GM23338 (cell line): ENCODE measurements around the gene BICD2. TPM values are rescaled to one million over a fixed set of nuclear protein-coding genes. Genes with fewer than 3 reads are reported as not detected.

Experiments
- ATAC-seq: fragments of 200-7000 bp; cut with Tn5 transposase; 3 replicates; pipeline ENCODE4 v1.9.1; 2020
- DNase-seq: peaks from one replicate; pipeline ENCODE4 v3.0.0-alpha.2; 2015; ENCODE audit warnings: low spot score
- H2AFZ ChIP-seq: fragments of 200-600 bp; sonication (generic); 2 replicates; pipeline ENCODE4 v1.8.0; 2016; ENCODE audit warnings: antibody characterized with exemption, mild to moderate bottlenecking, moderate library complexity
- H3F3A ChIP-seq: fragments of 200-600 bp; sonication (generic); replicated peaks from 2 replicates; pipeline ENCODE4 v1.8.0; 2017; ENCODE audit warnings: antibody characterized with exemption, mixed run types, low read depth
- H3K27ac ChIP-seq: fragments of 200-600 bp; sonication (generic); 2 replicates; pipeline ENCODE4 v1.6.1; 2016; ENCODE audit warnings: low read depth
- H3K27me3 ChIP-seq: fragments of 200-600 bp; sonication (generic); 2 replicates; pipeline ENCODE4 v1.8.0; 2016; ENCODE audit warnings: mild to moderate bottlenecking, mixed run types, moderate library complexity; ENCODE audit not compliant: insufficient read depth
- H3K36me3 ChIP-seq: fragments of 200-600 bp; sonication (generic); 2 replicates; pipeline ENCODE4 v1.8.0; 2016; ENCODE audit warnings: mild to moderate bottlenecking; ENCODE audit not compliant: insufficient read depth
- H3K4me1 ChIP-seq: fragments of 200-600 bp; sonication (generic); 2 replicates; pipeline ENCODE4 v1.8.0; 2016; ENCODE audit warnings: mild to moderate bottlenecking, moderate library complexity; ENCODE audit not compliant: insufficient read depth
- H3K4me2 ChIP-seq: fragments of 200-600 bp; sonication (generic); 2 replicates; pipeline ENCODE4 v1.7.1; 2017; ENCODE audit warnings: mixed run types
- H3K4me3 ChIP-seq: fragments of 200-600 bp; sonication (generic); 2 replicates; pipeline ENCODE4 v1.6.1; 2016; ENCODE audit warnings: mixed run types
- H3K79me2 ChIP-seq: fragments of 200-600 bp; sonication (generic); replicated peaks from 2 replicates; pipeline ENCODE4 v1.8.0; 2017; ENCODE audit warnings: mild to moderate bottlenecking; ENCODE audit not compliant: insufficient read depth
- H3K9me2 ChIP-seq: fragments of 200-600 bp; sonication (generic); 2 replicates; pipeline ENCODE4 v1.8.0; 2017; ENCODE audit not compliant: insufficient read depth
- H4K20me1 ChIP-seq: fragments of 200-600 bp; sonication (generic); replicated peaks from 2 replicates; pipeline ENCODE4 v1.8.0; 2017; ENCODE audit warnings: mild to moderate bottlenecking; ENCODE audit not compliant: insufficient read depth
- H3K27ac Mint-ChIP-seq: 2 replicates; pipeline ENCODE4 v1.8.0; 2020; ENCODE audit warnings: inconsistent platforms, mild to moderate bottlenecking, moderate library complexity, mixed read lengths
- H3K27me3 Mint-ChIP-seq: 3 replicates; pipeline ENCODE4 v1.8.0; 2022; ENCODE audit warnings: low read depth, mild to moderate bottlenecking, moderate library complexity, mixed read lengths, inconsistent platforms; ENCODE audit not compliant: insufficient read depth, poor library complexity
- H3K36me3 Mint-ChIP-seq: 3 replicates; pipeline ENCODE4 v1.8.0; 2021; ENCODE audit warnings: low read depth, mild to moderate bottlenecking, inconsistent platforms, moderate library complexity, mixed read lengths
- H3K4me1 Mint-ChIP-seq: 3 replicates; pipeline ENCODE4 v1.8.0; 2020; ENCODE audit warnings: mild to moderate bottlenecking, inconsistent platforms, mixed read lengths
- H3K4me3 Mint-ChIP-seq: 3 replicates; pipeline ENCODE4 v1.8.0; 2021; ENCODE audit warnings: moderate library complexity, mild to moderate bottlenecking, inconsistent platforms, mixed read lengths
- H3K9me3 Mint-ChIP-seq: 3 replicates; pipeline ENCODE4 v1.8.0; 2020; ENCODE audit warnings: moderate library complexity, mild to moderate bottlenecking, inconsistent platforms, mixed read lengths
- CREB1 ChIP-seq: fragments of 250-450 bp; sonication (Bioruptor Pico); IDR thresholded peaks from 2 replicates; pipeline ENCODE4 v1.5.0; 2020; ENCODE audit warnings: low read depth, mild to moderate bottlenecking, moderate library complexity
- CTCF ChIP-seq, 2 experiments: fragments of 200-600 bp in 1 of 2; sonication (generic) in 1 of 2; conservative IDR thresholded peaks; 2 replicates each; pipeline versions ENCODE4 v1.5.1 to v1.6.1; 2016 to 2017; ENCODE audit warnings: antibody characterized with exemption in 2 of 2, low read depth in 2 of 2, mild to moderate bottlenecking in 2 of 2, moderate library complexity in 1 of 2
- ETS1 ChIP-seq: IDR thresholded peaks from 2 replicates; pipeline ENCODE4 v1.6.1; 2016; ENCODE audit warnings: antibody characterized with exemption
- EZH2 ChIP-seq: fragments of 200-600 bp; sonication (generic); IDR thresholded peaks from one replicate; pipeline ENCODE4 v1.8.0; 2017; ENCODE audit warnings: antibody characterized with exemption, mild to moderate bottlenecking, low read depth; ENCODE audit not compliant: unreplicated experiment
- EZH2phosphoT487 ChIP-seq: fragments of 200-600 bp; sonication (generic); IDR thresholded peaks from one replicate; pipeline ENCODE4 v1.8.1; 2018; ENCODE audit warnings: antibody characterized with exemption; ENCODE audit not compliant: unreplicated experiment
- JUNB ChIP-seq: IDR thresholded peaks from one replicate; pipeline ENCODE4 v1.6.1; 2016; ENCODE audit warnings: antibody characterized with exemption; ENCODE audit not compliant: unreplicated experiment
- NANOG ChIP-seq: IDR thresholded peaks from 2 replicates; pipeline ENCODE4 v1.6.1; 2016; ENCODE audit warnings: antibody characterized with exemption, borderline replicate concordance
- POLR2AphosphoS5 ChIP-seq: IDR thresholded peaks from 2 replicates; pipeline ENCODE4 v1.6.1; 2016; ENCODE audit warnings: antibody characterized with exemption, low read depth
- REST ChIP-seq: IDR thresholded peaks from one replicate; pipeline ENCODE4 v1.6.1; 2018; ENCODE audit warnings: antibody characterized with exemption; ENCODE audit not compliant: unreplicated experiment
- STAT1 ChIP-seq: IDR thresholded peaks from one replicate; pipeline ENCODE4 v1.6.1; 2016; ENCODE audit warnings: antibody characterized with exemption; ENCODE audit not compliant: unreplicated experiment
- ZNF114 ChIP-seq: fragments of 250-450 bp; sonication (Bioruptor Pico); IDR thresholded peaks from 2 replicates; pipeline ENCODE4 v1.5.0; 2020; ENCODE audit warnings: mild to moderate bottlenecking, moderate library complexity
- ZNF331 ChIP-seq: fragments of 250-450 bp; sonication (Bioruptor Pico); IDR thresholded peaks from 2 replicates; pipeline ENCODE4 v1.5.0; 2020; ENCODE audit warnings: low read depth, mild to moderate bottlenecking, moderate library complexity
- polyA plus RNA-seq: library from polyadenylated mRNA; unstranded; fragments of >200 nt; fragmentation: Nextera tagmentation; extraction: Ambion mirVana; gene quantifications from 2 replicates; pipeline ENCODE4 v1.2.1, GENCODE V29; 2016
- total RNA-seq: library from RNA; depleted of rRNA; stranded (reverse); fragments of >200 nt; shearing (Covaris generic); gene quantifications from 2 replicates; pipeline ENCODE4 v1.2.3, GENCODE V29; 2014
- TF ChIP-seq, protein P1 (sequence below): fragments of 250-450 bp; sonication (Bioruptor Pico); IDR thresholded peaks from 2 replicates; pipeline ENCODE4 v1.5.0; 2020; ENCODE audit warnings: mild to moderate bottlenecking, moderate library complexity

BICD2 gene
- total and polyA plus RNA-seq, 2 experiments from 2014 or later, result 8.7 to 34.3 TPM

DNA sequence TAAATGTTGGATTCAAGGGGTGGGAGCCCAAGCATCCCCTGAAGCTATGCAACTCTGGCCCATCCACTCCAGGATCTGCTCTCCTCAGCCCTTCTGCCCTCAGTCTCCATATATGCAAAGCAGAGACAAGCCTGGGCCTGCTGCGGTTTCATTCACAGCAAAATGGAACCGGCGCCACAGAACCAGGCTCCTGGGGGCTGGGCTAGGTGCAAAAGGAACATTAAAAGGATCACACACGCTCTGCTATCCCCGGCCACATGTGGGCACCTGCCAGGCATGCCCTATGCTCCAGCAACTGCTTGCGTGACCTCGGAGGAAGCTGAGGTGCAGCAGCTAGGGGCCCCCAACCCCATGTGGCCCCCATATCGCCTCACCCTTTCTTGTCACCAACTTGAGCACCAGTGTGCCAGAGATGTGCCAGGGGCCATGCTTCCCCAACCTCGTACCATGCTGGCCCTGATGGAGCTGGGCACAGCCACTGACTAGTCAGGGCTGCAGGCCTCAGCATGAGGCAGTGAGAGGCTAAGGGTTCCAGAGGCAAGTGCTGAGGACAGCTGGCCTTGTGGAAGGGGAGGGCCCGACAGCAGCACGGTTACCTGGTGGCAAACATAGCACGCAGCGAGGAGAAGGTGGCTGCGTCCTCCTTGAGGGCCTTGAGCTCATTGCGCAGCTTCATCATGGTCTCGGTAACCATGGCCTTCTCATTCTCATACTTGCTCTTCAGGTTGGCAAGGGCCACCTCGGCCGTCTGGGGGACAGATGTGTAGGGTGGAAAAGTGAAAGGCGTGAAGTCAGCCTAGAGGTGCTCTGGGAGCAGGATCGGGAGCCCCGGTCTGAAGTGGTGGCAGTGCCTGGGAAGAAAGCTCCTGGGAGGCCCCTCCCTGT, 47.2 kb downstream of the BICD2 start:
- peaks cover 22% of the 10 kb centered on the region for H3K36me3 ChIP-seq
- H3K27me3 Mint-ChIP-seq, result peaks cover 8% of the 10 kb centered on the region
- no peak for ATAC-seq
- no peak overlapping the region for H3K4me3 Mint-ChIP-seq
- no peaks in the 10 kb centered on the region for H3K9me3 Mint-ChIP-seq
- H3K4me3 ChIP-seq, result no peak overlapping the region
- TF ChIP-seq CREB1 (CRISPR knock-in tag) (no peak), POLR2AphosphoS5 (no peak), ZNF114 (CRISPR knock-in tag) (no peak), EZH2 (no peak), JUNB (no peak), CTCF (conservative IDR thresholded peaks at IDR 0.05; ENCODE audit: low read depth in 2 of 2) (no peak), STAT1 (no peak), NANOG (no peak), ETS1 (no peak), ZNF331 (CRISPR knock-in tag) (no peak), REST (no peak), EZH2phosphoT487 (no peak)
- TF ChIP-seq, protein P1, sequence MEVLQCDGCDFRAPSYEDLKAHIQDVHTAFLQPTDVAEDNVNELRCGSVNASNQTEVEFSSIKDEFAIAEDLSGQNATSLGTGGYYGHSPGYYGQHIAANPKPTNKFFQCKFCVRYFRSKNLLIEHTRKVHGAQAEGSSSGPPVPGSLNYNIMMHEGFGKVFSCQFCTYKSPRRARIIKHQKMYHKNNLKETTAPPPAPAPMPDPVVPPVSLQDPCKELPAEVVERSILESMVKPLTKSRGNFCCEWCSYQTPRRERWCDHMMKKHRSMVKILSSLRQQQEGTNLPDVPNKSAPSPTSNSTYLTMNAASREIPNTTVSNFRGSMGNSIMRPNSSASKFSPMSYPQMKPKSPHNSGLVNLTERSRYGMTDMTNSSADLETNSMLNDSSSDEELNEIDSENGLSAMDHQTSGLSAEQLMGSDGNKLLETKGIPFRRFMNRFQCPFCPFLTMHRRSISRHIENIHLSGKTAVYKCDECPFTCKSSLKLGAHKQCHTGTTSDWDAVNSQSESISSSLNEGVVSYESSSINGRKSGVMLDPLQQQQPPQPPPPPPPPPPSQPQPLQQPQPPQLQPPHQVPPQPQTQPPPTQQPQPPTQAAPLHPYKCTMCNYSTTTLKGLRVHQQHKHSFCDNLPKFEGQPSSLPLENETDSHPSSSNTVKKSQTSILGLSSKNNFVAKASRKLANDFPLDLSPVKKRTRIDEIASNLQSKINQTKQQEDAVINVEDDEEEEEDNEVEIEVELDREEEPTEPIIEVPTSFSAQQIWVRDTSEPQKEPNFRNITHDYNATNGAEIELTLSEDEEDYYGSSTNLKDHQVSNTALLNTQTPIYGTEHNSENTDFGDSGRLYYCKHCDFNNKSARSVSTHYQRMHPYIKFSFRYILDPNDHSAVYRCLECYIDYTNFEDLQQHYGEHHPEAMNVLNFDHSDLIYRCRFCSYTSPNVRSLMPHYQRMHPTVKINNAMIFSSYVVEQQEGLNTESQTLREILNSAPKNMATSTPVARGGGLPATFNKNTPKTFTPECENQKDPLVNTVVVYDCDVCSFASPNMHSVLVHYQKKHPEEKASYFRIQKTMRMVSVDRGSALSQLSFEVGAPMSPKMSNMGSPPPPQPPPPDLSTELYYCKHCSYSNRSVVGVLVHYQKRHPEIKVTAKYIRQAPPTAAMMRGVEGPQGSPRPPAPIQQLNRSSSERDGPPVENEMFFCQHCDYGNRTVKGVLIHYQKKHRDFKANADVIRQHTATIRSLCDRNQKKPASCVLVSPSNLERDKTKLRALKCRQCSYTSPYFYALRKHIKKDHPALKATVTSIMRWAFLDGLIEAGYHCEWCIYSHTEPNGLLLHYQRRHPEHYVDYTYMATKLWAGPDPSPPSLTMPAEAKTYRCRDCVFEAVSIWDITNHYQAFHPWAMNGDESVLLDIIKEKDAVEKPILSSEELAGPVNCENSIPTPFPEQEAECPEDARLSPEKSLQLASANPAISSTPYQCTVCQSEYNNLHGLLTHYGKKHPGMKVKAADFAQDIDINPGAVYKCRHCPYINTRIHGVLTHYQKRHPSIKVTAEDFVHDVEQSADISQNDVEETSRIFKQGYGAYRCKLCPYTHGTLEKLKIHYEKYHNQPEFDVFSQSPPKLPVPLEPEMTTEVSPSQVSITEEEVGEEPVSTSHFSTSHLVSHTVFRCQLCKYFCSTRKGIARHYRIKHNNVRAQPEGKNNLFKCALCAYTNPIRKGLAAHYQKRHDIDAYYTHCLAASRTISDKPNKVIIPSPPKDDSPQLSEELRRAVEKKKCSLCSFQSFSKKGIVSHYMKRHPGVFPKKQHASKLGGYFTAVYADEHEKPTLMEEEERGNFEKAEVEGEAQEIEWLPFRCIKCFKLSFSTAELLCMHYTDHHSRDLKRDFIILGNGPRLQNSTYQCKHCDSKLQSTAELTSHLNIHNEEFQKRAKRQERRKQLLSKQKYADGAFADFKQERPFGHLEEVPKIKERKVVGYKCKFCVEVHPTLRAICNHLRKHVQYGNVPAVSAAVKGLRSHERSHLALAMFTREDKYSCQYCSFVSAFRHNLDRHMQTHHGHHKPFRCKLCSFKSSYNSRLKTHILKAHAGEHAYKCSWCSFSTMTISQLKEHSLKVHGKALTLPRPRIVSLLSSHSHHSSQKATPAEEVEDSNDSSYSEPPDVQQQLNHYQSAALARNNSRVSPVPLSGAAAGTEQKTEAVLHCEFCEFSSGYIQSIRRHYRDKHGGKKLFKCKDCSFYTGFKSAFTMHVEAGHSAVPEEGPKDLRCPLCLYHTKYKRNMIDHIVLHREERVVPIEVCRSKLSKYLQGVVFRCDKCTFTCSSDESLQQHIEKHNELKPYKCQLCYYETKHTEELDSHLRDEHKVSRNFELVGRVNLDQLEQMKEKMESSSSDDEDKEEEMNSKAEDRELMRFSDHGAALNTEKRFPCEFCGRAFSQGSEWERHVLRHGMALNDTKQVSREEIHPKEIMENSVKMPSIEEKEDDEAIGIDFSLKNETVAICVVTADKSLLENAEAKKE, result no peak
- H3K4me2 ChIP-seq, result no peak overlapping the region
- no peaks in the 10 kb centered on the region; the same call in 2 of the 3 replicates for H3K4me1 Mint-ChIP-seq
- no peak overlapping the region for H2AFZ ChIP-seq
- H3K9me2 ChIP-seq, result no peaks in the 10 kb centered on the region
- H3K4me1 ChIP-seq, result no peaks in the 10 kb centered on the region
- no peaks in the 10 kb centered on the region for H3K27me3 ChIP-seq
- peaks cover 67% of the 10 kb centered on the region for H3K36me3 Mint-ChIP-seq
- H4K20me1 ChIP-seq, result no peaks in the 10 kb centered on the region; the same call in 1 of the 2 replicates
- no peaks in the 10 kb centered on the region for H3F3A ChIP-seq
- no peak for DNase-seq
- H3K79me2 ChIP-seq, result 0 out of 2 replicates have a peak, but pooled peaks cover 3% of the 10 kb centered on the region
- H3K27ac ChIP-seq, result no peak overlapping the region
- 0 out of 2 replicates have a peak overlapping the region, but pooled peaks have one; percentile 36 for H3K27ac Mint-ChIP-seq
